Ovary (tissue), 9 donors: ENCODE data around the gene ZDHHC17. TPM values are rescaled to one million over a fixed set of nuclear protein-coding genes. Genes with fewer than 3 reads are reported as not detected.

ENCODE experiments used
- DNase-seq, 5 donors: peaks; one replicate each; pipeline ENCODE4 v3.0.0-alpha.2; 2019 to 2020
- H3K27ac ChIP-seq, 2 donors: fragments of 200-600 bp; one replicate each; pipeline versions ENCODE4 v1.5.1 to v1.8.0; 2019 to 2022
- H3K27me3 ChIP-seq: fragments of 200-600 bp; one replicate; pipeline ENCODE4 v1.8.0; 2022
- H3K36me3 ChIP-seq: fragments of 200-600 bp; sonication (generic); one replicate; pipeline ENCODE4 v1.5.1; 2019
- H3K4me1 ChIP-seq: one replicate; pipeline ENCODE4 v1.8.1; 2013; ENCODE audit warnings: mild to moderate bottlenecking, moderate library complexity; ENCODE audit not compliant: insufficient read depth
- H3K4me3 ChIP-seq: fragments of 200-600 bp; sonication (generic); one replicate; pipeline ENCODE4 v1.5.1; 2017
- H3K9me3 ChIP-seq, 2 donors: fragments of 200-600 bp in 1 of 2; sonication (generic) in 1 of 2; one replicate each; pipeline versions ENCODE4 v1.5.1 to v1.8.1; 2013 to 2019; ENCODE audit warnings: mild to moderate bottlenecking in 1 of 2, moderate library complexity in 1 of 2
- EP300 ChIP-seq: sonication (generic); formaldehyde crosslinking; IDR thresholded peaks from one replicate; pipeline ENCODE4 v1.6.1; 2017; ENCODE audit warnings: antibody characterized with exemption
- POLR2A ChIP-seq: fragments of 450-650 bp; IDR thresholded peaks from one replicate; pipeline ENCODE4 v1.6.1; 2017; ENCODE audit warnings: antibody characterized with exemption, mild to moderate bottlenecking, moderate library complexity
- WGBS, 3 donors: extraction: QIAGEN DNeasy Blood & Tissue Kit in 1 of 3; methylation state at CpG; one replicate each; pipeline versions ENCODE4 v1.1.5 to v1.1.7; 2013 to 2017; 5-methylcytosine and 5-hydroxymethylcytosine counted together
- intact Hi-C, 4 donors: fragments of 100-400 bp; cut with DNase I; formaldehyde crosslinking; loops; one replicate each; pipeline versions ENCODE4 v1.11.0 to v1.15.1; 2022 to 2023
- polyA plus RNA-seq, 2 donors: library from polyadenylated mRNA; stranded (reverse); fragments of 200-250 nt in 1 of 2; fragments of 350-450 nt in 1 of 2; fragmentation: Illumina TruSeq in 1 of 2; extraction: RNeasy Lipid Tissue Mini Kit (QIAGEN cat#74804) in 1 of 2; gene quantifications; one replicate each; pipeline ENCODE4 v1.2.3, GENCODE V29; 2013 to 2014
- total RNA-seq, 7 donors: library from RNA; depleted of rRNA in 2 of 7; stranded (reverse); fragments of >200 nt in 2 of 7; fragmentation: NEBNext Ultra II Directional in 3 of 7; extraction: Animal tissue kit (Norgen Biotek cat#: 25700) in 3 of 7; gene quantifications; one replicate each; pipeline versions ENCODE4 v1.1.0 to v1.2.4, GENCODE V29; 2016 to 2023
- TF ChIP-seq, protein P1 (sequence below), 3 donors: fragments of 450-650 bp in 2 of 3; fragments of 200-600 bp in 1 of 3; IDR thresholded peaks; one replicate each; pipeline versions ENCODE4 v1.5.1 to v1.8.0; 2016 to 2022; ENCODE audit warnings: antibody characterized with exemption in 3 of 3, mild to moderate bottlenecking in 1 of 3
- donor health status: DM: no; HTN: no; CAD: no; lungs with moderate emphysema.
- donor health status: DM: no; HTN: no; CAD: no.
- donor health status: Bipolar disorder and iron deficiency.
- donor health status: DM: yes; HTN: yes; CAD: no.
- donor health status: DM: no; HTN: no; CAD: no.
- donor health status: DM: yes; HTN: yes; CAD: no.

Gene ZDHHC17
- total and polyA plus RNA-seq, 9 donors, result 19.3 to 76.7 (median 37.6) TPM

DNA sequence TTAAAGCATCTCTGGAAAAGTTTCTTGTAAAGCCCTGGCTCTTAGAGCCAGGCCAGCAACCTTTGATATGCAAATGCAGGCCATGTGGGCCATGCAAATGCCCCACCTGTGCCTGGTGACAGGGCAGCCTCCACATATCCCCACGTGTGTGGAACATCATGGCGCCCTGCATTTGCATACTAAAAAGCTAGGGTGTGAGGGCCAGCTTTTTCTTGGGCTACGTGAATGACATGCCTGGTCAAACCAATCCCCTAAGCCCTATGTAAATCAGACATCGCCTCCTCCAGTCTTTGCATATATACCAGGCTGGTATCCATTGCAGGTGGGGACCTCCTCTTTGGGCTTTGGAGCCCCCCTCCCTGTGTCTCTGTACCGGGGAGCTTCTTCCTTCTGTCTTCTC is 108.5 kb downstream of the ZDHHC17 start:
- peaks cover 1% of the 10 kb centered on the region for H3K4me1 ChIP-seq
- no peak for TF ChIP-seq EP300
- TF ChIP-seq, protein P1, sequence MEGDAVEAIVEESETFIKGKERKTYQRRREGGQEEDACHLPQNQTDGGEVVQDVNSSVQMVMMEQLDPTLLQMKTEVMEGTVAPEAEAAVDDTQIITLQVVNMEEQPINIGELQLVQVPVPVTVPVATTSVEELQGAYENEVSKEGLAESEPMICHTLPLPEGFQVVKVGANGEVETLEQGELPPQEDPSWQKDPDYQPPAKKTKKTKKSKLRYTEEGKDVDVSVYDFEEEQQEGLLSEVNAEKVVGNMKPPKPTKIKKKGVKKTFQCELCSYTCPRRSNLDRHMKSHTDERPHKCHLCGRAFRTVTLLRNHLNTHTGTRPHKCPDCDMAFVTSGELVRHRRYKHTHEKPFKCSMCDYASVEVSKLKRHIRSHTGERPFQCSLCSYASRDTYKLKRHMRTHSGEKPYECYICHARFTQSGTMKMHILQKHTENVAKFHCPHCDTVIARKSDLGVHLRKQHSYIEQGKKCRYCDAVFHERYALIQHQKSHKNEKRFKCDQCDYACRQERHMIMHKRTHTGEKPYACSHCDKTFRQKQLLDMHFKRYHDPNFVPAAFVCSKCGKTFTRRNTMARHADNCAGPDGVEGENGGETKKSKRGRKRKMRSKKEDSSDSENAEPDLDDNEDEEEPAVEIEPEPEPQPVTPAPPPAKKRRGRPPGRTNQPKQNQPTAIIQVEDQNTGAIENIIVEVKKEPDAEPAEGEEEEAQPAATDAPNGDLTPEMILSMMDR (IDR thresholded peaks at IDR 0.05), result no peak
- H3K4me3 ChIP-seq, result no peak overlapping the region
- no peak overlapping the region for H3K27ac ChIP-seq
- no peak for DNase-seq
- intact Hi-C loops, result loop anchor here in 1 of 4 donors (10.0 kb wide), 1 partner anchor 108 kb away; the partner anchor contains the start of gene ZDHHC17
- H3K27me3 ChIP-seq, result no peaks in the 10 kb centered on the region
- H3K36me3 ChIP-seq, result no peaks in the 10 kb centered on the region
- no peaks in the 10 kb centered on the region for H3K9me3 ChIP-seq
- WGBS, 3 donors, result 86% methylated on average over 5 of the region's 5 CpGs

DNA sequence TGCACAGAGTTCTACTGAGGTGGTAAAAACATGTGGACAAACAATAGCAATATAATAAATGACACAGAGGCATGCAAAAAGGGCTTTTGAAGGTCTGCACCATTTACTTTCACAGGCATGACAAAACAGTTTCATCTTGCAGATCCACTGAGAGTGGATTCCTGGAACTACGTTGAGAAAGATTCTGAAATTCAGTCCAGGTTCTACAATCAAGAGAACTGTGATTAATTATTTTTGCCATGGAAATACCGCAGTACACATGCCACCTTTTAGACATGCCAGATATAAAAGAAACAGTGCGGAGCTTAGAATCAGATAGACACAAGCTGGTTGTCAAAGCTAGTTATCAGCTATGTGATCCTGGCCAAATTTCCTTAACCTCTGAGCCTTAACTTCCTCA is 110.1 kb downstream of the ZDHHC17 start:
- Histone ChIP-seq H3K4me1 (peaks cover under 1% of the 10 kb centered on the region), H3K4me3 (no peak overlapping the region), H3K27ac (no peak overlapping the region), H3K27me3 (no peaks in the 10 kb centered on the region), H3K9me3 (no peaks in the 10 kb centered on the region), H3K36me3 (no peaks in the 10 kb centered on the region)
- intact Hi-C loops, result loop anchor here in 1 of 4 donors (10.0 kb wide), 1 partner anchor 109 kb away; the partner anchor contains the start of gene ZDHHC17
- 76 to 86% (median 81%) methylated on average over 3 of the region's 3 CpGs for WGBS, 3 donors
- TF ChIP-seq EP300, result no peak
- no peak for TF ChIP-seq POLR2A
- TF ChIP-seq, protein P1 (IDR thresholded peaks at IDR 0.05), result no peak
- DNase-seq, result no peak

DNA sequence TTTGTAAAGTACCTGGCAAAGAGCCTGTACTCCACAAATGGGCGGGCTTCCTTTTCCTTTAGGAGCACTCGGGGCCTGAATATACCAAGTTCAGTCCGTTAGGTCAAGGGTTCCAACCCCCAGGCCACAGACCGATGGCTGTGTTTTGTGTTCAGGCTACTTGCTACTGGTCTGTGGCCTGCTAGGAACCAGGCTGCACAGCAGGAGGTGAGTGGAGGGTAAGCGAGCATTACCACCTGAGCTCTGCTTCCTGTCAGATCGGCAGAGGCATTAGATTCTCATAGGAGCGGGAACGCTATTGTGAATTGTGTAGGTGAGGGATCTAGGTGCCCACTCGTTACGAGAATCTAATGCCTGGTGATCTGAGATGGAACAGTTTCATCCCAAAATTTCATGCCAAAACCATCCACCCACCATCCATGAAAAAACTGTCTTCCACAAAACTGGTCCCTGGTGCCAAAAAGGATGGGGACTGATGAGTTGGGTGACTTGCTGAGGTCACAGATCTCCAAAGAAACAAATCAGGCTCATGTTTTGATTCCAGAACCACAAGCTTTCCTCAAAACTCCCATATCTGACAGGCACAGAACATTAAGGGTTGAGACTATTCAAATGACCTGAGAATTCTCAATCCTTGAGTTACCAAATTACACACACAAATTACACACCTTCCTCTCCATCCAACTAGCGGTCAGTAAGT is 110.7 kb downstream of the ZDHHC17 start:
- WGBS, 3 donors, result 89 to 94% (median 94%) methylated on average over 11 of the region's 11 CpGs
- intact Hi-C loops, result loop anchor here in 1 of 4 donors (10.0 kb wide), 1 partner anchor 110 kb away; the partner anchor contains the start of gene ZDHHC17
- Histone ChIP-seq H3K36me3 (no peaks in the 10 kb centered on the region), H3K27ac (no peak overlapping the region), H3K27me3 (no peaks in the 10 kb centered on the region), H3K9me3 (no peaks in the 10 kb centered on the region), H3K4me3 (no peak overlapping the region), H3K4me1 (no peaks in the 10 kb centered on the region)
- no peak for TF ChIP-seq EP300
- TF ChIP-seq, protein P1 (IDR thresholded peaks at IDR 0.05), result no peak
- no peak for TF ChIP-seq POLR2A
- no peak for DNase-seq

DNA sequence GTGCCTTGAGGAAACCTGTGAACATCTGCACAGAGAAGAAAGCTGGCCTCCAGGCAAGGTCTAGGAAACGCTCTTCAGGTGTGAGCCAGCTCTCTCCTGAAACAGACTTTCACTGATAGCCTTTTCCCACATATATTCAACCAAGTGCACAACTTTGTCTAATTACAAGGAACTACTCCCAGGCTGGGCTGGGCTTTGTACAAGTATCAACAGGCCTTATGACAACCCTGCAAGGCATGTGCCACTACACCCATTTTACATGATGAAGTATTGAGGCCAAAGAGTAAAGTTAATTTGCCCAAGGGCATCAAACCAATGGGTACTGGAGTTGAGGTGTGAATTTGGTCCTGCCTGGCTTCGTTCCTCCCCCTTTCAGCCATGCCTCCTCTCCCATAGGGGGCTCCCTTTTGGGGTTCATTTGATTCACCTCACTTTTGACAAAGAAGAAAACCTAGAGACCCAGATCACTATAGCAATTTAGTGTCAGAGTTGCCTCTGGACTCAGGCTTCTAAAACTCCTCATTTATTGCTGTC is 112.8 kb downstream of the ZDHHC17 start:
- no peak overlapping the region for H3K4me3 ChIP-seq
- TF ChIP-seq EP300 (no peak), POLR2A (no peak)
- TF ChIP-seq, protein P1 (IDR thresholded peaks at IDR 0.05), result no peak

More for the DNA sequence above, 112.8 kb downstream of the ZDHHC17 start:
- Histone ChIP-seq H3K27me3 (no peaks in the 10 kb centered on the region), H3K9me3 (no peaks in the 10 kb centered on the region), H3K36me3 (no peaks in the 10 kb centered on the region), H3K4me1 (no peaks in the 10 kb centered on the region), H3K27ac (no peak overlapping the region)
- no peak for DNase-seq
- intact Hi-C loops, result loop anchor here in 1 of 4 donors (10.0 kb wide), 1 partner anchor 112 kb away; the partner anchor contains the start of gene ZDHHC17
- 88 to 96% (median 95%) methylated on average over 2 of the region's 2 CpGs for WGBS, 3 donors
